RCC 7860 (cell line): ENCODE results near the gene OTOG.

Experiments
- DNase-seq: peaks from one replicate; pipeline ENCODE4 v3.0.0-alpha.2; 2015; ENCODE audit warnings: low spot score
- FAIRE-seq: peaks from 2 replicates; lab custom pipeline; 2012; peaks lifted over from hg19 to GRCh38; lab: Jason Lieb, UNC

Gene OTOG, protein sequence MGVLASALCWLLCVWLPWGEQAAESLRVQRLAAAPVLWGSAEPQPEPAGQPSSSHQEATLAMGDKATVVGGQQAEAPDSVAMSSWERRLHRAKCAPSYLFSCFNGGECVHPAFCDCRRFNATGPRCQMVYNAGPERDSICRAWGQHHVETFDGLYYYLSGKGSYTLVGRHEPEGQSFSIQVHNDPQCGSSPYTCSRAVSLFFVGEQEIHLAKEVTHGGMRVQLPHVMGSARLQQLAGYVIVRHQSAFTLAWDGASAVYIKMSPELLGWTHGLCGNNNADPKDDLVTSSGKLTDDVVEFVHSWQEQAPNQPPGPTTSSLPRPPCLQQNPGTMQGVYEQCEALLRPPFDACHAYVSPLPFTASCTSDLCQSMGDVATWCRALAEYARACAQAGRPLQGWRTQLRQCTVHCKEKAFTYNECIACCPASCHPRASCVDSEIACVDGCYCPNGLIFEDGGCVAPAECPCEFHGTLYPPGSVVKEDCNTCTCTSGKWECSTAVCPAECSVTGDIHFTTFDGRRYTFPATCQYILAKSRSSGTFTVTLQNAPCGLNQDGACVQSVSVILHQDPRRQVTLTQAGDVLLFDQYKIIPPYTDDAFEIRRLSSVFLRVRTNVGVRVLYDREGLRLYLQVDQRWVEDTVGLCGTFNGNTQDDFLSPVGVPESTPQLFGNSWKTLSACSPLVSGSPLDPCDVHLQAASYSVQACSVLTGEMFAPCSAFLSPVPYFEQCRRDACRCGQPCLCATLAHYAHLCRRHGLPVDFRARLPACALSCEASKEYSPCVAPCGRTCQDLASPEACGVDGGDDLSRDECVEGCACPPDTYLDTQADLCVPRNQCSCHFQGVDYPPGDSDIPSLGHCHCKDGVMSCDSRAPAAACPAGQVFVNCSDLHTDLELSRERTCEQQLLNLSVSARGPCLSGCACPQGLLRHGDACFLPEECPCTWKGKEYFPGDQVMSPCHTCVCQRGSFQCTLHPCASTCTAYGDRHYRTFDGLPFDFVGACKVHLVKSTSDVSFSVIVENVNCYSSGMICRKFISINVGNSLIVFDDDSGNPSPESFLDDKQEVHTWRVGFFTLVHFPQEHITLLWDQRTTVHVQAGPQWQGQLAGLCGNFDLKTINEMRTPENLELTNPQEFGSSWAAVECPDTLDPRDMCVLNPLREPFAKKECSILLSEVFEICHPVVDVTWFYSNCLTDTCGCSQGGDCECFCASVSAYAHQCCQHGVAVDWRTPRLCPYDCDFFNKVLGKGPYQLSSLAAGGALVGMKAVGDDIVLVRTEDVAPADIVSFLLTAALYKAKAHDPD (N-terminal part only)

DNA sequence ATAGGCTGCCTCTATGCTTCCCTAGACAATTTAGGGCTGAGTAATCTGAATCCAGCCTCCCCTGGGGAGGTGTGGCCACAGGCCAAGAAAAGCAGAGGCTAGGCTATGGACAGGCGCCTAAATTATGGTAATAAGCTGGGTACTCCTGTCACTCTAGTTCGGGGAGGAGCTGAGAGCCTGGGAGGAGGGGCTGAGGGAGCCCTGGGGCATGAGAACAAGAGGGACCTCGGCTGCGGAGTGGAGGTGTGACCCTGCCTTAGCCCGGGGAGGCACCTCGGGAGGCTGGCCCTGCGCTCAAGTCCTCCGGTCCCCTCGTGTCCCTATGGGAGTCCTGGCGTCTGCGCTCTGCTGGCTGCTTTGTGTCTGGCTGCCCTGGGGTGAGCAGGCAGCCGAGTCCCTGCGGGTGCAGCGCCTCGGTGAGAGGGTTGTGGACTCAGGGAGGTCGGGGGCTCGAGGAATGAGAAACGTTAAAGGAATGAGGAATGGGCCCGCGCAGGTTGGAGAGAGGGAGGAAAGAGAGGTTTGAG lies at the start of gene OTOG:
OTOG (plus strand) TSS at position 209 of the 527 bp plus-strand sequence; CDS start at position 323, 114 bp downstream.
- FAIRE-seq (no peak), DNase-seq (no peak)

DNA sequence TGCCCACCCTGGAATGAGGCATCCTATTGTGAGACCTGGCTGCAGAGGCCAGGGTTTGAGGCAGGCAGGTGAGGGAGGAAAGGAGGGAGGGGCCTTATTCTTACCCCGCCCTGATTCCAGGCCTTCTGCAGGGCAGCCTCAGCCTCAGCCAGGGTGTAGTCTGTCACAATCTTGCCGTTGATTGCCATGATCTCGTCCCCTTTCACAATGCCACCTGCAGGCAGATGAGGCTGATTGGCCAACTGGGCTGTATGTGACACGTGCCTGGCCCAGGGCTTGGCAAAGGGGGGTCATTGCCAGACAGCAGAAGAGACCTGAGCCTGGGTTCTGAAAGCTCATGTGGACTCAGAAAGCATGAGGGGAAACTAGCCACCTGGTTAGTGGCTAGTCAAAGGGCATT lies 49.0 kb upstream of the OTOG start:
- FAIRE-seq (no peak), DNase-seq (no peak)

DNA sequence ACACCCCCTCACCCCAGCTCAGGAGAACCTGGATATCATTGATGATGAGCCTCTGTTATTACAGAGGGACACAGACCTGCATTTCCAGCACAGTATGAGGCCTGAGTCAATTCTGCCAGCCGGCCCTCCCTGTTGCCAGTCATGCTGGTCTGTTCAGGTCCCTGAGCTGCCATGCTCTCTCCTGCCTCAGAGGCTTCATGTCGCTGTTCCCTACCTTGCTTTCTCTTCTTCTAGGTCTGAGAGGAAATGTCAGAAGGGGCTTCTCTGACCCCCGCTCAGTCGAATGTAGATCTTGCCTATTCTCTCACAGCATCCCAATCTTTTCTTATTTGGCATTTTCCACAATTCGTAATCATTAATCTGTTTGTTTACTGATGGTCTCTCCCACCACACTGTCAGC lies 48.6 kb upstream of the OTOG start:
- DNase-seq (no peak), FAIRE-seq (no peak)

DNA sequence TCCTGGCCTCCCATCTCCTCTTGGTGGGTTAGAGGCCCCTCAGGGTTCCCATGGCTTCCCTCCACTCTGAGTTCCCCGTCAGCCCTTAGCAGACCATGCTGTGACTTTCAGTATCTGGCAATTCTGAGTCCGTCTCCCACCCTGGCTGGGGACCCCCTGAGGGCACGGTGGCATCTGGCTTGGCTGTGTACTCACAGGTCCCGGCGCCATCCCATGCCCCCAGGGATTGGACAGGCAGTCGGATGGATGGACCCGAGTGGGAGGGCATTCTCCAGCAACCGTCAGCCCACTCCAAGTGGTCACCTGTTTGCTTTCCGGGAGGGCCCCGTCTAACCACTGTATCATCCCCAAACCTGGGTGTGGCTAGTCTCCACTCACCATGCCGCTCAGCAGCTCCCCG lies 46.4 kb upstream of the OTOG start:
- no peak for FAIRE-seq

DNA sequence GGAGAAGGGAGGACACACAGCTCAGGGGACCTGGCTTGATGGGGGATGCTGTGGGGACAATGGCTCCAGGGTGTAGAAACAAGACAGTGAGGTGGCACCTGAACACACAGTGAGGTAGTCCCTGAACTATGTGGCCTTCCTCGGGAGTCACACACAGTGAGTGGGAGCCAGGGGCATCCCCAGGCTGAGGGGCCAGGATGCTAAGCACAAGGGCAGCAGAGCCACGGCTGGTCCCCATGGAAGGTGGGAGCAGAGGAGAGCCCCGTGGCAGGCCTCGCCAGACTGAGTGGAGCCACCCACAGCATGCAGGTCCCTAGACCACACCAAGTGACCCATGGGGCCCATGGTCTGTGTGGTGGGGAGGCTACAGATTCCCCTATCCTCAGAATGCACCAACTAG lies 44.4 kb upstream of the OTOG start:
- FAIRE-seq: no peak
- DNase-seq: no peak

More for the DNA sequence above, 46.4 kb upstream of the OTOG start:
- no peak for DNase-seq

DNA sequence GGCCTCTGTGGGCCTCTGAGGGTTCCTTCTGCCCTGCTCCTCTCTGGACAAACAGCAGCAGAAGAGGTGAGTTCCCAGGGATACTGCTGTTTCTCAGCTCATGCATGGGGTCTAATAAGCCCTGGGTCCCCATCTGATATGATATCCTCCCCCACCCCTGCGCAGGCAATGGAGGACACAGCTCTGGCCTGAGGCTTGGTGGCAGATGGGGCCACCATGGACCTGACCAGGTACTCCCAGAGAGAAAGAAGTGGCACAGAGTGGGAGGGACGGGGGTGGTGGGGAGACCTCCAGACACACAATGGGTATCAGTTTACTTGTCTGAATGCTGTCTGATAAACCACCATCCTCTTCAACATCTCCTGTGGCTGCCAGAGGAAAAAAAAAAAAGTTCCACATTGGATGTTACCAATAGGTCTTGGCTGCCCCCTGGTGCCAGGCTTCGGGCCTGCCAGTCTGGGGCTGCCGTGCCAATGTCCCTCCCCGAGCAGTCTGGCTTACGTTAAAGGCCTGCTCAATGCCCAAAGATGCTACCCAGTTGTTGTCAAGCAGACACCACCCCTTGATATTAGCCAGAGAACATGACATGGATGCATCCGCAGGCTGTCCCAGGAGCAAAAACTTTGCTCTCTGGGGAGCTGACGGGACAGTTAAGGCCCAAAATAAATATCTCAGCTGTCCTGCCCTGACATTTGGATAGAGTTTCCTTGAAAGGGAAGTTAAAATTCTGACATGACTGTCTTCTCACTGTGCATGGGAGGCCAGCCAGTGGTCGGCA lies 42.5 kb upstream of the OTOG start:
- no peak for FAIRE-seq

DNA sequence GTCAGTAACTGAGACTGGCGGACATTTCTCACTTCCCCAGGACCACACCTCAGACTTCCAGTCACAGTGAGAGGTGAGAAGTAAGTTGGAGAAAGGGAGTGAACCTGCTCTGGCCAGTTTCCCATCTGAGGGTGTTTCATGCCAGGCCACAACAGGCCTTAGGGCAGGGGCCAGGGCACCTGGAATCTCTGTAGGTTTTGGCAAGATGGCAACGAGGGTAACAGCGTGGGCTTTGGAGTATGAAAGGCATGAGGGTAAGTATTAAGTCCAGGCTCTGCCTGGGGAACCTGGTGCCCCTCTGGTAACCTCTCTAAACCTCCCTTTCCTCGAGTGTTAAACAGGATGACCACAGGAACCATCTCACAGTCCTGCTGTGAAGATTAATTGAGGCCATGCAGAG lies 41.9 kb upstream of the OTOG start:
- DNase-seq (no peak), FAIRE-seq (no peak)

More for the DNA sequence above, 42.5 kb upstream of the OTOG start:
- DNase-seq: no peak

DNA sequence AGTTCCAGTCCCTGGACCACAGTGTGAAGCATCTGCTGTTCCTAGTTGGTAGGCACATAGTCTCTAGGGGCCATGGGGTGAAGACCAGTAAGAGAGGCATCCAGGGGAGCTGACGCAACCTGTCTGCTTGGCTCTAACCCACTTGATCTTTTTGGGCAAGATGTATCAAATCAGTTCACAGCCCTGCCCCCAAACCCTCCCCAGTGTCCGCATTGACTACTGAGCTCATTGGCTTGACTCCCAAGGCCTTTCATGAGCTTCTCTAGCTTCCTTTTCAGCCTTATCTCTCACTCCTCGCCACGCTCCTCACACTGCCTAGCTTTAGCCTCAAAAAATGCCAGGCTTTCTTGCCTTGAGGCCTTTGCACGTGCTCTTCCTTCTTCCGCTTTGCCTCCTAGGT lies 40.7 kb upstream of the OTOG start:
- no peak for DNase-seq
- FAIRE-seq: no peak

DNA sequence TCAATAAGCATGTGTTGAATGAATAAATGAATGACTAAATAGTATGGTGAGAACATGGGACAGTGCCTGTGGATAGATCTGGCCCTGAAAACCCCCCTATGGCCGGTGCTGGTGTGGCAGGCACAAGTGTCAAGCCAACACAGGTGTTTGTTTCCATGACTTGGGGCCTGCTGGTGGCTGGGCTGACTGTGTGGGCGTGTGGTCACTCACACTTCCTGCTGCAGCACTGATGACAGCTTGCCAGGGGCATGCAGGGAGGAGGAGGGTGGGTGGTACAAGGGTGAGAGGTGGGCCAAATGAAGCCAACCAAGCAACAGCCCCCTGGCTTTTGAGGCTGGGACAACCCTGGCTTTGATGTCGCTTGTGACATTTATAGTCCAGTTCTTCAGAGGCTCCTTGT lies 40.1 kb upstream of the OTOG start:
- DNase-seq: no peak
- FAIRE-seq: no peak

DNA sequence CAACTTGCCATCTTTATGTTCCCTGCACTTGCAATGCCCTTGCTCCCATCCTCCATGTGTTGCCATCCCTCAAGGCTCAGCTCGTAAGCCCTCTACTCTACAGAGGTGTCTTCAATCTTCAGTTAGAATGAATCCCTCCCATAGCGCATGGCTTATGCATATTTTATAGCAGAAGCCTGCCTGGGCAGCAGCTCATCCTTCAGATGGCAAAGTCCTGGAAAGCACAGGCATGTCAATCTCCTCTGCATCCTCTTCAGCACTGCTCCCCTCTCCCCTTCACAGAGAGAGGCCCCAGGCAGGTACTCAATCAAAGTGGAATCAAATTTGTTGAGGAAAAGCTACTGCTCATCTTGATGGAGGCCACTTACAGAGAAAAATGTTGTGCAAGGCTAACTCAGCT lies 39.3 kb upstream of the OTOG start:
- no peak for FAIRE-seq
- no peak for DNase-seq

DNA sequence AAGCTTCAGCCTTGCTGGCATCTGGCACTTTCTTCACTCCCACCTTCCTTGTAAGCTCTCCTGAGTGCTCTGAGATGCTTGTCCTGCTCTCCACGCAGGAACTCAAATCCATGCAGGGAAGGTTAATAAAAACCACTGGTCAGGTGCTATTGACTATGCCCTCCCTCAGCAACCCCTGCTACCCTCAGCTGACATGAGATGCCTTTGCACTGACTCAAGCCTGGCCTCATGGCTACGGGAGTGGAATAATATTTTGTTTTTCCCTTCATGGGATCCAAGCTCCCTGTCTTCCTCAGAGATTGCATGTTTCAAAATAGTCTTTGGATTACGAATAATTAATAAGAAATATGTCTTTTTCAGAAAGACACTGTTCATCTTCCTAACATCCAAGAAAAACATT lies 38.8 kb upstream of the OTOG start:
- DNase-seq: peak; percentile 3
- FAIRE-seq: no peak

DNA sequence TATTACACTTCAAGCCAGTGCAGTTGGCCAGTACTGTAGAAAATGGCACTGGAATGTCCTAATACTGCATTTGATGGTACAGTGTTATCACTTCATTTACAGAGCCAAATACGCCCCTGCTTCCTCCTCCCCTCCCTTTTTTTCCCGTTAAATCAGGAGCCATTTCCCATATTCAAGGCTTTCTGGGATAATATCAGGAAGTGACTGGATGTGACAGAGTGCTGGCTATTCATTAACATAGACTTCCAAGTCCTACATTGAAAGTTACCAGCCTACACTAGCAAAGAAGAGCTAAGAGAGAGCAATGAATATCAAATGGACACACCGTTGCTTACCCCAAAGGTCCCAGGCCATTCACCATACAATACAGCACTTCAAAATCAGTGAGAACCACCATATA lies 38.3 kb upstream of the OTOG start:
- FAIRE-seq (no peak), DNase-seq (no peak)

DNA sequence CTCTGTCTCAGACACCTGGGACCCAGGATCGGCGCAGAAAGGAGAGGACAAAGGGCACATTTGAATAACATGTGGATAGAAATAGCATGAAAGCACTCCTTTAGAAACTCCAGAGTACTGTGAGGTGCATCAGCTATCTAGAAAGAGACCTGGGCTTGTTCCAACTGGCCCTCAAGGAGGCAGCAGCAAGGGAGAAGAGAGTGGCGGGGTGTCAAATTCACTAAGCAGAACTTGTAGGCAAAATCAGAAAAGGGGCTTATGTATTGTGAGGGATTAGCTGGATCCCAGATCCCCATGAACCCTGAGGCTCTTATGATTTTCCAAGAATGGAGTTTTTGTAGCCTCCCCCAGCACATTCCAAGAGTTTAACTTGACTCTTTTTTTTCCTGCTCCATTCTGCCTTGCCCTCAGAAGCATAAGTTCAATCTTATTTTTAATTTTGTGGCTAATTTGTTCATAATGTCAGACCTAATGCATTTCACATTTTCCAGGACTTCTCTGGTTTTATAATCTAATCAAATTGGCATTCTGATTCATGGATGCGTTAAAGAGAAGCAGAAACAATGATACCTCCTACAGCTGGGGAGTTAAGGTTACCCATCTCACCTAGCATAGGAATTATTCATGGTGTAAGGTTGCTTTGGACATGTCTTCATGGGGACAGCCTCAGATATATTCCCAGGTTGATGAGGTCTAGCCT lies 36.4 kb upstream of the OTOG start:
- FAIRE-seq: no peak
- no peak for DNase-seq

DNA sequence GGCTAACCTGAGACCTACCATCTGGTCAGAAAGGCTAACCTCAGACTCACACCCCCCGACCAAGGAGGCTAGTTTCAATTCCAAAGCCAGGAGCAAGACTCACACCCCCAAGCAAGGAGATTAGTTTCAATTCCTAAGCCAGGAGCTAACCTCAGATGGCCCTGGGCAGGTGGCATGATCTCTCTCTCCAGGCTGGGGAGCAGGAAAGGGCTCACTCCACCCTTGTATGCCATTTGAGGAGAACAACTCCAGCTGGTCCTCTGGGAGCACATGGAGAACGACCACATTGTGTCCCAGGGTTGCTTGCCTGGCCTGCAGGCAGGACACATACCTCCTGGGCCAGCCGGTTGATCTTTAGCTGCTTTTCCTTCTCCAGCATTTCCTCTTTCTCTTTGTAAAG lies 35.5 kb upstream of the OTOG start:
- DNase-seq (no peak), FAIRE-seq (no peak)

DNA sequence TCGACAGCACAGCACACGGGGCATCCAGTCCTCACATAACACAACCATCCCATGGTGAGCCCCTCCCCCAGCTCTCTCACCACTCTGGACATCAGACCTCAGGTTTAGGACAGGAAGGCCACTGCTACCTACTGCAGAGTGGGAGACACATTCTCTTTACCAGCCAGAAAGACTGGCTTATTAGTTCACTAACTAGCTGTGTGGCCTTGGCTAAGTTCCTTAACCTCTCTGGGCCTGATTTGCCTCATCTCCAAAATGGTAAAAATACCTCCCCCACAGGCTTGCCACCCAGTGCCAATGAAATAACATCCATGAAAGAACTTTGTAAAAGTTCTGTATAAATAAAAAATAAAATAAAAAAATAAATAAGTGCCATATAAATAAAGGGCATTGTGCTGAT lies 35.0 kb upstream of the OTOG start:
- no peak for DNase-seq
- no peak for FAIRE-seq

DNA sequence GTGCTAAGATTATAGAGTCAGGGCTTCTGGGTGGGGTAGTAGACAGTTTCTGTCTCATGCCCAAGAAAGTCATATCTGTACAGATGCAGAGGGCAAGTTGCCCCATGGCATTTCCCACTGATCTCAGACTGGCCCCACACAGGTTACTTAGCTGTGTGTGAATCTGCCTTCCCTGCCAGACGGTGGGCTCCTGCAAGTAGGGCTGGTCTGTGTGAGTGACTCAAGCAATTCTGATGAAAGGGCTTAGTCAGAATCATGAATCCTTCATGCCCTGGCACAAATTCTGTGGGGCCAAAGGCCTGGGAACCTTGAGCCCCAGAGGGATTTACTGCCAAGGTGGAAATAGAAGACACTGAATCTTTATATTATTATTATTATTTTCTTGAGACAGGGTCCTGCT lies 33.2 kb upstream of the OTOG start:
- FAIRE-seq (no peak), DNase-seq (no peak)

DNA sequence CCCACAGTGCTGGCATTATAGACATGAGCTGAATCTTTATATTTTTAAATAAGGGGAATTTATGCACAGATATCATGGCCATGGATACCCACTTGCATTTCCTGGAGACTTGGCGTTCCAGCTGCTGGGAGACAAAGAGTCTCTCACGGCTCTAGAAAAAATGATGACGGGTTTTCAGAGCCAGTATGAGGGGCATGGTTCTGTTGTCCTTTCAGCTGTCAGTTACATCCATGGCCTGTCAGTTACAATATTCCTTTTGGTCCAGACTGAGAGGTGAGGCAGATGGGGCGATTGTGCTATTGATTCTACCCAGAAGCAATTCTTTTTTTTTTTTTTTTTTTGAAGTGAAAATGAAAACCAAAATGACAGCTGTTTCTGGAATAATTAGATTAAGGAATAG lies 32.6 kb upstream of the OTOG start:
- no peak for DNase-seq
- no peak for FAIRE-seq

DNA sequence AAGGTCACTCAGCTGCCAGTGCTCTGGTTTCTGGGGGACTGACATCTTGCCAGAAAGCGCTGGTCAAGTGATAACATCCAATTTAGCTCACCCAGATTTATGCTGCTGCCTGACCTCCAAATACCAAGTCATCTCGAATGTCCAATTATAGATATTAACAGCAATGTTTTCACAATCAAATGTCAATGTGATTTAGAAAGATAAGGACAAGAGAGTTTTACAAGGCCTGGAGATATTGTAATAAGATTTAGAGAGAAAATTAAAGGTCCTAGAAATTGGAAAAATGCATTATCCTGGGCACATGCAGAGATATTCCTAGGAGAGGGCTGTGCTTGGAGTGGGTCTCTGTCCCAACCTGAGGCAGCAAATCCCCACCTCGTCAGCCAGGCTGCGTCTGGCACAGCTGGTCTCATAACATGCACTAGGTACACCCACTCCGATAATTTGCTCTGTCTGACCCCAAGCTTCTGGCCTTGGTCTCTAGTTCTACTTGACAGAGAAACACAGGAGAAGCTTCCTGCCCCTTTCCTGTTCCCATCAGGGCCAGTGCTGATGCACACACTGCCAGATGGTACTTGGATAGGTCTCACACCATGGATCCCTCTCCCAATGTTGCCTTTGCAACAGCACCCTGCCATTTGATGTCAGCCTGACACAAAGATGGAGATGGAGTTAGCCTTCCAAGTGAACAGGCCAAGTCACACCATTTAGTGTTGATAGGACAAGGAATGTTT lies 31.4 kb upstream of the OTOG start:
- DNase-seq: no peak
- no peak for FAIRE-seq
